ENCODE measurements around the gene TTYH3. TPM values are rescaled to one million over a fixed set of nuclear protein-coding genes. Genes with fewer than 3 reads are reported as not detected.

TTYH3 gene
- total RNA-seq, 4 donors from 2014 or later: 3.8 to 47.2 (median 25.2) TPM

DNA sequence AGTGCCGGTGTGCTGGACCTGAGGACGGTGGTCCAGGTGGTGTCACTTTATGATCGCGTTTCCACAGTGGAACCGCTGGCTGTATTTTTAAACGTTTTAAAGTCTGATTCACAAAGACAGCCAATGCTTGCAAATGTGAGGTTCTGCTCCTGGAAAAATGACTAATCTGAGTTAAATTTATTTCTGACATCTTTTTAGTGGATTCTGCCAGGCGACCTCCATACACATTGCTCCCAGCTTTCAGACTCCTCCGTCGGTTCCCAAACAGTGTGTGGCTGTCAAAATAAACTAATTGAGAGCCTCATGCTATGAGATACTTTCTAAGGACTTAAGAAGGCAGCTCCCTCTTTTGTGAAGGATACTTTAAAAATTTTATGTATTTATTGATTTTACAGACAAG lies 12.7 kb upstream of the TTYH3 start:
- Histone ChIP-seq H3K4me3 (no peak overlapping the region), H3K9me3 (no peaks in the 10 kb centered on the region), H3K27ac (no peak overlapping the region), H3K4me1 (peaks cover 4 to 11% of the 10 kb centered on the region in 2 donors), H3K27me3 (no peaks in the 10 kb centered on the region), H3K36me3 (no peaks in the 10 kb centered on the region)
- no peak for DNase-seq
- TF ChIP-seq, protein P1, sequence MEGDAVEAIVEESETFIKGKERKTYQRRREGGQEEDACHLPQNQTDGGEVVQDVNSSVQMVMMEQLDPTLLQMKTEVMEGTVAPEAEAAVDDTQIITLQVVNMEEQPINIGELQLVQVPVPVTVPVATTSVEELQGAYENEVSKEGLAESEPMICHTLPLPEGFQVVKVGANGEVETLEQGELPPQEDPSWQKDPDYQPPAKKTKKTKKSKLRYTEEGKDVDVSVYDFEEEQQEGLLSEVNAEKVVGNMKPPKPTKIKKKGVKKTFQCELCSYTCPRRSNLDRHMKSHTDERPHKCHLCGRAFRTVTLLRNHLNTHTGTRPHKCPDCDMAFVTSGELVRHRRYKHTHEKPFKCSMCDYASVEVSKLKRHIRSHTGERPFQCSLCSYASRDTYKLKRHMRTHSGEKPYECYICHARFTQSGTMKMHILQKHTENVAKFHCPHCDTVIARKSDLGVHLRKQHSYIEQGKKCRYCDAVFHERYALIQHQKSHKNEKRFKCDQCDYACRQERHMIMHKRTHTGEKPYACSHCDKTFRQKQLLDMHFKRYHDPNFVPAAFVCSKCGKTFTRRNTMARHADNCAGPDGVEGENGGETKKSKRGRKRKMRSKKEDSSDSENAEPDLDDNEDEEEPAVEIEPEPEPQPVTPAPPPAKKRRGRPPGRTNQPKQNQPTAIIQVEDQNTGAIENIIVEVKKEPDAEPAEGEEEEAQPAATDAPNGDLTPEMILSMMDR (IDR thresholded peaks at IDR 0.05): no peak
- TF ChIP-seq POLR2A (IDR thresholded peaks at IDR 0.05): no peak
- intact Hi-C loops (cut with DNase I; ENCODE audit: low total_unique reads): no loop called here

GRCh38 chr7:2621061-2621828 lies 10.5 kb upstream of the TTYH3 start:
- no peak overlapping the region for H3K4me3 ChIP-seq
- no peaks in the 10 kb centered on the region for H3K36me3 ChIP-seq
- intact Hi-C loops (cut with DNase I; ENCODE audit: low total_unique reads): no loop called here
- TF ChIP-seq, protein P1 (IDR thresholded peaks at IDR 0.05): no peak
- no peak for TF ChIP-seq POLR2A (IDR thresholded peaks at IDR 0.05)
- no peaks in the 10 kb centered on the region for H3K27me3 ChIP-seq
- DNase-seq: peak; percentile 68 to 84
- peaks cover 4 to 11% of the 10 kb centered on the region in 2 donors for H3K4me1 ChIP-seq
- H3K9me3 ChIP-seq: no peaks in the 10 kb centered on the region
- H3K27ac ChIP-seq: no peak overlapping the region

DNA sequence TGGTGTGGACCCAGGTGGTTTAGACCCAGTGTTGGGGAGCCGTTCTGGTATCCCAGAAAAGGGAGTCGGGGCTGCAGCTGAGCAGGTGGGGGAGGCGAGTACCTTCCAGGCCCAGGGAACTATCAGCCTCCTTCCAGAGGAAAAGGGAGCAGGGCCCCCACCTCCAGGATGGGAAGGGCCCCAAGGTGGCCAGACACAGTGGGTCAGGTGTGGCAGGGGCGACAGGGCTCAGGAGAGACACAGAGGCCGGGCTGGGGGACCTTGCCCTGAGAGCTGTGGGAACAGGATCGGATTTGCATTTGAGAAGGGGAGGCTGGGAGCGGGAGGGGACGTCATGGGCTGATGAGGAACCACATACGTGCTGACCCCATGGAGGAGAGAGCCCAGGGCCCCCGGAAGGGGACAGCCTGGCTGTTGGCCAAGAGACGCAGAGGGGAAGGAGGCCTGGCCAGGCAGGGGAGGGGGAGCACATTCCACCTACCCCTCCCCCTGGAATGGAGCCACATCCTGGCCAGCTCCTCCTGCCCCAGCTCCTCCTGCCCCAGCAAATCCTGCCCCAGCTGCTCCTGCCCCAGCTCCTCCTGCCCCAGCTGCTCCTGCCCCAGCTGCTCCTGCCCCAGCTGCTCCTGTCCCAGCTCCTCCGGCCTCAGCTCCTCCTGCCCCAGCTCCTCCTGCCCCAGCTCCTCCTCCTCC lies 9.7 kb upstream of the TTYH3 start:
- Histone ChIP-seq H3K27me3 (no peaks in the 10 kb centered on the region), H3K4me3 (no peak overlapping the region), H3K27ac (no peak overlapping the region), H3K4me1 (peaks cover 7 to 14% of the 10 kb centered on the region in 2 donors), H3K36me3 (no peaks in the 10 kb centered on the region), H3K9me3 (no peaks in the 10 kb centered on the region)
- intact Hi-C loops (cut with DNase I; ENCODE audit: low total_unique reads): no loop called here
- DNase-seq: no peak
- TF ChIP-seq, protein P1 (IDR thresholded peaks at IDR 0.05): no peak
- TF ChIP-seq POLR2A (IDR thresholded peaks at IDR 0.05): no peak

DNA sequence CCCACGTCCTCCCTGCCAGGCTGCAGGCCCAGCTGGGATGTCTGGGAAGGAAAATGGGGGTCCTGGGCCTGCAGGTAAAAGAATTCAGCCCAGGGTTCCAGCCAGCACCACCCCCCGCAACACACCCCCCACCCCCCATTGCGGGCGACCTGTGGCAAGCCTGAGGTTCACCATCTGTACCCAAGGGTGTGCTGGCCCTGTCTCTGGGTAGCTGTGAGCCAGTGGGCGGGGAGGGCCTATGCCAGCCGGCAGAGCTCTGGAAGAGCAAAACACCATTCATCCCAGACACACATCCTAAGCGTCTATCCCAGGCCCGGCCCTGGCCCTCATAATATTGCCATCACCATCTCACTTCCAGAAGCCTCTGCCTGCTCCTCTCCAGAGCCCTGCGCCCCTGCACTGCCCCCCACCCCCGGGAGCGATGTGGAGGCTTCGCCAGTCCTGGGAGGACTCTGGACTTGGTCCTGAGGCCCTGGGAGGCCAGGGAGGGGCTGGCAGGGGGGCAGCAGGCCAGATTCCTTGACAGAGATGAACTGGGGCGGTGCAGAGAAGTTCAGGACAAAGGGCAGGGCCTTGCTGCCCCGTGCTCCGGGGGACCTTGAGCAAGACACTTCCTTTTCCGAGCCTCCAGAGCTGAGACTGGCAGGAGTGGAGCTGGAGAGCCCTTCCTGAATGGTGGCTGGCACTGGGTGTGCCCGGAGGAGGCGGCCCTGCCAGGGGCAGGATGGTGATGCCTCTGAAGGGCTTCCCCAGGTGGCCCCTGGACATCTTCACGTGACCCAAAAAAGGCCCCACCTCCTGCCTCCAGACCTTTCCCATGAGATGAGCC lies 8.7 kb upstream of the TTYH3 start:
- Histone ChIP-seq H3K9me3 (no peaks in the 10 kb centered on the region), H3K4me3 (no peak overlapping the region), H3K27me3 (no peaks in the 10 kb centered on the region), H3K27ac (no peak overlapping the region), H3K4me1 (peaks cover 7 to 14% of the 10 kb centered on the region in 2 donors), H3K36me3 (no peaks in the 10 kb centered on the region)
- DNase-seq: peak in 1 of 2 donors; percentile 28
- intact Hi-C loops (cut with DNase I; ENCODE audit: low total_unique reads): no loop called here
- TF ChIP-seq, protein P1 (IDR thresholded peaks at IDR 0.05): no peak
- no peak for TF ChIP-seq POLR2A (IDR thresholded peaks at IDR 0.05)

Data from uterus (tissue), 4 donors.